Measurements from ENCODE around the gene LRPPRC.

GRCh38 chr2:43925431-43925830 is 70.4 kb downstream of the LRPPRC start:
- TF ChIP-seq POLR2AphosphoS5 (IDR thresholded peaks at IDR 0.05; ENCODE audit: low read depth, low read length) (no peak), TAF1 (IDR thresholded peaks at IDR 0.05; ENCODE audit: borderline replicate concordance, low read depth, low read length) (no peak), GABPA (IDR thresholded peaks at IDR 0.05; ENCODE audit: low read depth) (no peak), CTCF (IDR thresholded peaks at IDR 0.05) (no peak), REST (IDR thresholded peaks at IDR 0.05; ENCODE audit: low read depth, low read length) (no peak), JUND (IDR thresholded peaks at IDR 0.05) (no peak), SMC3 (IDR thresholded peaks at IDR 0.05; ENCODE audit: low read depth, low read length) (no peak)

All from SK-N-SH (cell line).